ENCODE measurements around the gene SND1.

Gene SND1

GRCh38 chr7:127974446-127975035 lies 322.5 kb downstream of the SND1 start:
- DNase-seq (ENCODE audit: low read depth): no peak
- TF ChIP-seq CTCF (IDR thresholded peaks at IDR 0.05; ENCODE audit: low read length, missing control alignments): no peak
- H3K4me3 ChIP-seq (replicated peaks; ENCODE audit: low read depth, low read length): no peak overlapping the region

- no peak overlapping the region for H3K4me3 ChIP-seq (replicated peaks; ENCODE audit: low read depth, low read length)
- peak; percentile 36 for DNase-seq (ENCODE audit: low read depth)
- TF ChIP-seq CTCF (IDR thresholded peaks at IDR 0.05; ENCODE audit: low read length, missing control alignments): no peak
These were observed 324.2 kb downstream of the SND1 start for GRCh38 chr7:127976056-127976737.

GRCh38 chr7:127976738-127977120 lies 324.7 kb downstream of the SND1 start:
- no peak overlapping the region for H3K4me3 ChIP-seq (replicated peaks; ENCODE audit: low read depth, low read length)
- no peak for DNase-seq (ENCODE audit: low read depth)
- no peak for TF ChIP-seq CTCF (IDR thresholded peaks at IDR 0.05; ENCODE audit: low read length, missing control alignments)

- DNase-seq (ENCODE audit: low read depth): peak; percentile 5
- H3K4me3 ChIP-seq (replicated peaks; ENCODE audit: low read depth, low read length): no peak overlapping the region
- TF ChIP-seq CTCF (IDR thresholded peaks at IDR 0.05; ENCODE audit: low read length, missing control alignments): no peak
These were observed 326.4 kb downstream of the SND1 start for GRCh38 chr7:127978421-127978820.

GRCh38 chr7:127979113-127979727 lies 327.2 kb downstream of the SND1 start:
- no peak overlapping the region for H3K4me3 ChIP-seq (replicated peaks; ENCODE audit: low read depth, low read length)
- no peak for TF ChIP-seq CTCF (IDR thresholded peaks at IDR 0.05; ENCODE audit: low read length, missing control alignments)
- no peak for DNase-seq (ENCODE audit: low read depth)

- H3K4me3 ChIP-seq (replicated peaks; ENCODE audit: low read depth, low read length): no peak overlapping the region
- no peak for TF ChIP-seq CTCF (IDR thresholded peaks at IDR 0.05; ENCODE audit: low read length, missing control alignments)
- no peak for DNase-seq (ENCODE audit: low read depth)
These were observed 327.7 kb downstream of the SND1 start for GRCh38 chr7:127979728-127980126.
